Measurements from ENCODE around the gene ZIC5. TPM values are rescaled to one million over a fixed set of nuclear protein-coding genes. Genes with fewer than 3 reads are reported as not detected.
A peak's percentile ranks its signal among the peaks of the same experiment; 100 is the strongest.
"Not testable (repeated sequence)": the region's sequence is repeated elsewhere in the genome, so short reads cannot be mapped to it uniquely, and the experiment has no call there.

The ZIC5 gene
- total RNA-seq, 2 experiments from 2014 or later: not detected

DNA sequence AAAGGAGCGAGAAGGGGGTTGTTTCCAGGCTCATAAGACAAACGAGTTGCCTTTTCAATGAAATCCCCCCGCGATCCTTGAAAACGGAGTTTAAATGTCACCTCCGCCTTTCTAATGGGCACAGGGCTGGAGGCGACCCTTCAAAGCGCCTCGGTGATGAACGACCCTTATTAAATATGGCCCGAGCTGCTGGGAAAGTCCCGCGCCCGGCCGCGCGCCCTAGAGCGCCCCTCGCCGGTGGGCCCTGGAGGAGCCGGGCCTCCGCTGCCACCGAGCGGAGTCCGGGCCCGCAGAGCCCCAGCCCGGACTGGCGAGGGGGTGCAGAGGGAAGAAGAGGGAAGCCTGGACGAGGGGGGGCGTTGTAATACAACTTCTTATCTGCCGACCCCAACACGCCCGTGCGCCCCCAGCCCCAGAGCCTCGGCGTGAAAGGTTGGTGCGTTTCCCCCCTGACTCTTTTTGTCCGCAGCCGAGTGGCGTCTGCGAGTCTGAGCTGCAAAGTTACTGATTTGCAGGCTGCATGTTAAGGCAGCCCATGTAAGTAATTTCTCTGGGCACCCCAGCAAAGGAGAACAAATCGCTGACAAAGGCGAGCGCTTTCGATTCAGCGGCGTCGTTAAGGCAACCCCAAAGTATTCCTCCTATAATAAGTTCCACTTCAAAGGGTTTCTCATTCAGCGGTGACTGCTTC is 11.9 kb downstream of the ZIC5 start:
- no peaks in the 10 kb centered on the region for H3K36me3 Mint-ChIP-seq (ENCODE audit: low read depth)
- peaks cover 83% of the 10 kb centered on the region for H3K27me3 Mint-ChIP-seq
- POLR2A ChIA-PET: interaction anchor here (1.0 kb wide), 1 partner anchor 30 kb away, joined by 3 read pairs; no protein-coding TSS in a partner anchor
- CTCF ChIA-PET: no interaction called here
- H3K4me3 Mint-ChIP-seq: no peak overlapping the region
- no peaks in the 10 kb centered on the region for H3K9me3 Mint-ChIP-seq
- no peak overlapping the region for H3K27ac Mint-ChIP-seq
- H3K4me1 Mint-ChIP-seq: peaks cover 11% of the 10 kb centered on the region
- no peak for DNase-seq

DNA sequence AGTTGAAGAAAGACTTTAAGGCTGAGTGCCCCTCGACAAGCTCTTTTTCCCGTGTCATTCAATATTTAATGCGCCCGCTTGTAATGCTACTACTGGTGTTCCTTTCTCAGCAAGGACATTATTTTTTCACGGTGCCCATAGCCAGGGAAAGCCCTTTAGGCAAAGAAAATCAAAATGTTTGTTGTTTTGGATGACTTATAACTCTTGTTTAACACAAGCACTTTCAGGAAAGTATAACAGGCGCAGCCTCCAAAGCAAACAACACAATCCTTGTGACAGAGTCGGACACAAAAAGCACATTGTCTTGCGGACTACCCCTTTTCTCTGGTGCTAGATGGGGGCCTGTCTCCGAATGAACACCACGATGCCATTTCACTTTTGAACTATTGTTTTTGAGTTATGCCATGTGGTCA is 12.4 kb downstream of the ZIC5 start:
- Mint-ChIP-seq H3K4me3 (no peak overlapping the region), H3K27ac (no peak overlapping the region), H3K9me3 (no peaks in the 10 kb centered on the region), H3K36me3 (ENCODE audit: low read depth) (no peaks in the 10 kb centered on the region), H3K4me1 (peaks cover 11% of the 10 kb centered on the region), H3K27me3 (peaks cover 88% of the 10 kb centered on the region)
- POLR2A ChIA-PET: no interaction called here
- no peak for DNase-seq
- CTCF ChIA-PET: no interaction called here

DNA sequence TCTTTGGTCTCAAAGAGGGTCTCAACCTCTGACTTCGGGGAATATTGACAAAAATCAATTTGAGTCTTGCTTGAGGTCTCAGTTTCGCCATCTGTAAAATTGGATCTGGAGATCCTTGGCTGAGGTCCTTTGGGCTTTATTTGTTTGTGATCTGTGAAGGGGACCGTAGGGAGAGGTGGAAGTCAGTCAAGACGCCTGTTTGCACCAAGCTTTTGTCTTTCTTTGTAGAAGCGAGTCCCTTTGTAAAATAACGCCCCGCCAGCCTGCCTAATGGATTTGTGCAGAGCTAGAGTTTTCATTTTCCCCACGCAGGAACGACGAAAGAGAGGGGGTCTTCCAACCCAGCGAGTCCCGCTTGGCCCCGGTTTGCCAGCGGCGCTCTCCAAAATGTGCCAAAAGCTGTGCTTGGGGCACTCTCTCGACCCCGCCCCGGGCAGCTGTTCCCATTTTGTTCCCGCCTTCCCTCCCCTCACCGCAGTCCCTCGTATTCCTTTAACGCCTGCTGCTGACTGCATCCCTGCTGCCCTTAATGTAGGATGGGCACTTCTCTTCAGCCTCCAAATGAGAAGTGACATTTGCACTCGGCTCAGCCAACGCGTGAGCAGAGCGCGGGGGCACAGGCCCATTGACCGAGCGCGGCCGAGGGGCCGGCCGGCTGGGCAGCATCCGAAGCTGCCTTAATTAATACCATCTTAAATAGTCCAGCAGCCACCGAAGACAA is 13.0 kb downstream of the ZIC5 start:
- POLR2A ChIA-PET: no interaction called here
- CTCF ChIA-PET: no interaction called here
- Mint-ChIP-seq H3K9me3 (no peaks in the 10 kb centered on the region), H3K4me3 (no peak overlapping the region), H3K36me3 (ENCODE audit: low read depth) (no peaks in the 10 kb centered on the region), H3K27ac (no peak overlapping the region), H3K4me1 (peaks cover 11% of the 10 kb centered on the region), H3K27me3 (peaks cover 88% of the 10 kb centered on the region)
- DNase-seq: no peak

DNA sequence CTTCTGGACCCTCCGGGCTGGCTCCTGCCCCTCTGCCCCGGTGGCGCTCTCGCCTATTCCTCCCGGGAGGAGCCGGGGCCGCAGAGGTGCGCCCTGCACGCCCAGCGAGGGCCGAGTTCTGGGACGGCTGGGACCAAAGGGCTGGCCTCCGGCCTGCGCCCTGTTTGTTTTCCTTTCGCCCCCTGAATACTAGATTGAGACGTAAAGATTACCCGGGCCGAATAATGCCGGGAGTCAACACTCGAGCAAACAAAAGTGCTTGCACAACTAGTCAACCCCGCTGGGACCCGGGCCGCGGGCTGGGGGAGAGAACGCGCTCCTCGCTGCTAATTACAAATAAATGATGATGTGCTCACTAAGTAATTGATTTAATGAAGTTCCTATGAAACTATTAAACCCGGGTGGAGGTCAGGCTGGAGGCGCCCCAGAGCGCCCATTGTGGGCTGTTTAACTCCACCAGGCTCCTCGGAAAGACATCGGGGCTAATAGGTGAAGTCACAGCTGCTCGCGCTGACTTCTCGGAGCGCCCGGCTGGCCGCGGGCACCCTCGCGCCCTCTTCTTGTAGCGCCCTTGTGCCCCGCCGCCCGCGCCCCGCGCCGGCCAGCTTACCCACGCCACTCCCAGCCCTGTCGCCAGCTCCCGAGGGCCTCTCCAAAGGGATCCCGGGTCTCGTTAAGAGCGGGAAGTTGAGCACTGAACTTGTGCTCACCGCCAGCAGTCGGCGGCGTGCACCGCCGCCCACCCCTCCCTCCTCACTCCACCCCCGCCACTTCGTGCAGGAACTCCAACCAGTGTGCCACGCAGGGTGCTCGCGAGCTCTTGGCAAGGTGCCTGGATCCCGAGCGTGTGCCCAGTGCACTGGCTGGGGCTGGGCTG is 14.9 kb downstream of the ZIC5 start:
- peak overlapping the region; percentile 13 for H3K4me3 Mint-ChIP-seq
- H3K4me1 Mint-ChIP-seq: peaks cover 11% of the 10 kb centered on the region
- ChIA-PET CTCF (interaction anchor here (1.5 kb wide), 1 partner anchor 300 kb away, joined by 6 read pairs; no protein-coding TSS in a partner anchor), POLR2A (interaction anchor here (1.4 kb wide), 1 partner anchor 18 kb away, joined by 4 read pairs; no protein-coding TSS in a partner anchor)
- no peaks in the 10 kb centered on the region for H3K36me3 Mint-ChIP-seq (ENCODE audit: low read depth)
- no peaks in the 10 kb centered on the region for H3K9me3 Mint-ChIP-seq
- no peak for DNase-seq
- no peak overlapping the region for H3K27ac Mint-ChIP-seq
- H3K27me3 Mint-ChIP-seq: peaks cover 91% of the 10 kb centered on the region

DNA sequence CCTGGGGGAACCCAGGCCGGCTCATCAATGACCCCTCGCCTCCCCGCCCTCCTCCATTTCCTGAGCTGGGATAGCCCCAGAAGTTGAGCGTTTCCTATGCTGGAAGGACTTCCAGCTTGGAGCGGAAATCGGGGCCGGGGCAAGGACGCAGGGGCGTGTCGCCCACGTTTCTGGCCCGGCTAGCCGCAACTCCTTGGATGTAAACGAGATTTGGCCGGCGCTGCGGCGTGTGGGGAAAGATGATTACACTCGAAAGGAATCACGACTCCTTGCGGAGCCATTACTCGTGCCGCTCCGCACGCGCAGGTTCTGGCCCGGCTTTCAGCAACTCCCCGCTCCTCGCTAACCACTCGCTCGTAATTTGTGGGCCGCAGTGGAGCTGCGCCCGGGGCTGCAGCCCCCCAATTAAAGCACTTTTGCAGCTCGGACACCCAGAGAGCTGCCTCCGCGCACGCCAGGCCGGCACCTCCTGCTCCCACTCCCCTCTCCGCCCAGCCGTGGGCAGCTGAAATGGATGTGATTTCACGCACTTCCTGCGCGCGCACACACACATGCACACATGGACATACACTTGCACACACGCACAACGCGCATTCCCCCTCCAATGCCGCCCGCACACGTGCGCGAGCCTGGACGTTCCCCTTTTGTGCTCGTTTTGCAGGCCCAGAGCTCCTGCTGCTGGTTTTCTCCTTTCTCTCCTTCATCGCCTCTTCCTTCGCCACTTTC is 15.7 kb downstream of the ZIC5 start:
- H3K4me1 Mint-ChIP-seq: peaks cover 11% of the 10 kb centered on the region
- no peak overlapping the region for H3K4me3 Mint-ChIP-seq
- H3K27ac Mint-ChIP-seq: no peak overlapping the region
- peaks cover 90% of the 10 kb centered on the region for H3K27me3 Mint-ChIP-seq
- ChIA-PET CTCF (interaction anchor here (1.5 kb wide), 1 partner anchor 299 kb away, joined by 6 read pairs; no protein-coding TSS in a partner anchor), POLR2A (interaction anchor here (1.4 kb wide), 1 partner anchor 19 kb away, joined by 4 read pairs; no protein-coding TSS in a partner anchor)
- no peak for DNase-seq
- H3K36me3 Mint-ChIP-seq (ENCODE audit: low read depth): no peaks in the 10 kb centered on the region
- H3K9me3 Mint-ChIP-seq: no peaks in the 10 kb centered on the region

DNA sequence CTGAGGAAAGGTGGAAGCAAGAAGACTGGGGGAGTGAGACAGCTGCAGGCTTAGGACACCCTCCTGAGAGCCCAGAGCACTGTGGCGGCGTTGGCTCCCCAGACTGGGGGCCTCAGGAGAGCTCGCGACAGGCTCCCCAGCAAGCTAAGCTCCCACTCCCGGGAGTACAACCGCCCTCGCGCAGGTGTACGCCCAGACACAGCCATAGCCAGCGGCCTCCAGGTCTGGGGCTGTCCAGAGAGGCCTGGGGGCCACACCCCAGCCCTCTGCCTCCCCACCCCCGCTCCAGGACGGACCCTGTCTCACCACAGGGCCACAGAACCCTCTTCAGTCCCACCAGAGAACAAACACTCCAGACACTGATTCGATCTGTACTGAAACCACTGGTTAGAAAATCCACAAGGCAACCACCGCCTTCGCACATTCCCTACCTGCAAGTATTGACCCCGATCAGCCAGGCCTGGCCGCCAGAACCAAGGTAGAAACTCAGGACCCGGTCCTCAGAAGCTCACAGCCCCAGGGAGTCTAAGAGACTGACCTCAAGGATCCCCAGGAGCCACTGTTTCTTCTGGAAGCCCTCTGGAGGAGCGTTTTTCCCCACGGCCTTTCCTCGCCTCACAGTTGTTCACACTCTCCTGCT is 16.3 kb downstream of the ZIC5 start:
- DNase-seq: no peak
- H3K4me1 Mint-ChIP-seq: peaks cover 11% of the 10 kb centered on the region
- ChIA-PET CTCF (no interaction called here), POLR2A (interaction anchor here (1.4 kb wide), 1 partner anchor 20 kb away, joined by 4 read pairs; no protein-coding TSS in a partner anchor)
- H3K36me3 Mint-ChIP-seq (ENCODE audit: low read depth): no peaks in the 10 kb centered on the region
- H3K27ac Mint-ChIP-seq: no peak overlapping the region
- peaks cover 90% of the 10 kb centered on the region for H3K27me3 Mint-ChIP-seq
- no peaks in the 10 kb centered on the region for H3K9me3 Mint-ChIP-seq
- H3K4me3 Mint-ChIP-seq: no peak overlapping the region

DNA sequence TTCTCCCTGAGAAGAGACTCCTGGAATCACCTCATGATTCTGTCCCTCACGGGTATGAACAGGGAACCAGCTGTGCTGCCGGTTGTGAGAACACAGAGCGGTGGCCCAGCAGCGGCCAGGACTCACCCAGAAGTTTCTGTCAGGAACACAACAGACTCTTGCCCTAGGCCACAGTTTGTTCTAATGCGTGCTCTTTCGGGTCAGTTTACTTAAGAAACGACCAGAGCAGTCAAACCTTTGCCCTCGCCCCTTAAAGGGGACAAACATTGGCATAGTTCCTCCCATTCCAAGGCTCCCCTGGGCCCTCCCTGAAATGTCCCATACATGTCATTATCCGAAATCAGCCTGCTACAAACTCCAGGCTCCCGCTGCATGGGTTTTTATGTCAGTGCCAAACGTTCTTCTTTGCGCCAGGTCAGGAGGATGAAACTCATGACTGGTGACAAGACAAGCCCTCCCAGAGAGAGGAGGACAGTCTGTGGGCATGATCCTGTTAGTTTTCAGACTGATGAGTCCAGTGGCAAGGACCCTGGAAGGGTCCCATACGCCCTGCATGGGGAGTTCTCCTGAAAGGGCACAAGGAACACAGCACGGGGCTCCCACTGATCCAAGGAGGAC is 18.3 kb downstream of the ZIC5 start:
- no peak overlapping the region for H3K27ac Mint-ChIP-seq
- no peaks in the 10 kb centered on the region for H3K9me3 Mint-ChIP-seq
- H3K27me3 Mint-ChIP-seq: peaks cover 88% of the 10 kb centered on the region
- ChIA-PET POLR2A (interaction anchor here (0.7 to 0.9 kb wide), 2 partner anchors 28 to 258 kb away, joined by 3 read pairs; partner anchors contain the start of gene ZIC2), CTCF (no interaction called here)
- peaks cover 7% of the 10 kb centered on the region for H3K4me1 Mint-ChIP-seq
- no peak overlapping the region for H3K4me3 Mint-ChIP-seq
- H3K36me3 Mint-ChIP-seq (ENCODE audit: low read depth): no peaks in the 10 kb centered on the region
- DNase-seq: no peak

DNA sequence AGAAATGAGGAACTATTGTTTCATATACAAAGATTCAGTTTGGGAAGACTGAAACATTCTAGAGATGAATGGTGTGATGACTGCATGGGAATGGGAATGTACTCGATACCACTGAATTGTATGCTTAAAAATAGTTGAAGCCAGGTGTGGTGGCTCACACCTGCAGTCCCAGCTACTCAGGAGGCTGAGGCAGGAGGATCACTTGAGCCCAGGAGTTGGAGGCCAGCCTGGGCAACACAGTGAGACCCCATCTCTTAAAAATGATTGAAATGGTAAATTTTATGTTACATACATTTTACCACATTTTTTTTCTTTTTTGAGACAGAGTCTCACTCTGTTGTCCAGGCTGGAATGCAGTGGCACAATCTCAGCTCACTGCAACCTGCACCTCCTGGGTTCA is 19.9 kb downstream of the ZIC5 start:
- H3K27ac Mint-ChIP-seq; H3K4me3 Mint-ChIP-seq; H3K9me3 Mint-ChIP-seq; POLR2A ChIA-PET; DNase-seq; H3K4me1 Mint-ChIP-seq; H3K36me3 Mint-ChIP-seq (ENCODE audit: low read depth): not testable (repeated sequence)
- H3K27me3 Mint-ChIP-seq: peaks cover 84% of the 10 kb centered on the region
- CTCF ChIA-PET: interaction anchor here (0.6 kb wide), 1 partner anchor 308 kb away, joined by 4 read pairs; no protein-coding TSS in a partner anchor

DNA sequence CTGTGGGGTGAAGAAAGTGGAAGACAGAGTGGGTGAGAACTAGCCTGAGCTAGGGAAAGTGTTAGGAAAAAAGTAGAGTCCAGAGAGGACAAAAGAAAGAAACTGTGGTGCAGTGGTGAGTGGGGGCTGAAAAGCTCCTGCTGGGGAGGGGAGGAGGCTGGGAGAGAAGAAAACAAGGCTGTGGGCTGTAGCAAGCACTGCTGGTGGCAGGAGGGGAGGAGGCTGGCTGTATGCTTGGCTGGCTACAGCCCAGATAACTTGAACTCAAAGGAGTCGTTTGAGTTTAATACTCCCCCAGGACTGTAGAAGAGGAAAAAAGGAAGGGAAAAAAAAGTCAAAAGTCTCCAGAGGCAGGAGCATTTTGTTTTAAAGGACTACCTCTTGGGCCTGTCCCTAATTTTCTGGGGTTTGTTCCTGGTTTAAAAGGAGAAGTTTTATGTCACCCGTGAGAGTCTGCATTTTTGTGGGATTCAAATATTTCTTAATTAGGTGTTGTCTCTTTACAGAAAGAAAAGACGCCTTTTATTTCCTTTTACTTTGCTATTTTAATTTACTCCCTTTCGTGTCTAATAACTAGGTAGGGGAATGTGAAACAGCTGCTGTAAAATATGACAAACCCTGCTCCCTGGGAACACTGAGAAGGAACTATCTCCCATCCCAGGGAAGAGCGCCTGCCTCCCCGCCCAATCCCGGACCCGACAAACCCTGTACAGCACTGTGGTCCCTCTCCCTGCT is 21.7 kb downstream of the ZIC5 start:
- H3K4me3 Mint-ChIP-seq: no peak overlapping the region
- no peaks in the 10 kb centered on the region for H3K4me1 Mint-ChIP-seq
- ChIA-PET POLR2A (no interaction called here), CTCF (interaction anchor here (0.6 kb wide), 1 partner anchor 309 kb away, joined by 3 read pairs; no protein-coding TSS in a partner anchor)
- H3K27me3 Mint-ChIP-seq: peaks cover 75% of the 10 kb centered on the region
- no peaks in the 10 kb centered on the region for H3K9me3 Mint-ChIP-seq
- no peaks in the 10 kb centered on the region for H3K36me3 Mint-ChIP-seq (ENCODE audit: low read depth)
- DNase-seq: no peak
- no peak overlapping the region for H3K27ac Mint-ChIP-seq

DNA sequence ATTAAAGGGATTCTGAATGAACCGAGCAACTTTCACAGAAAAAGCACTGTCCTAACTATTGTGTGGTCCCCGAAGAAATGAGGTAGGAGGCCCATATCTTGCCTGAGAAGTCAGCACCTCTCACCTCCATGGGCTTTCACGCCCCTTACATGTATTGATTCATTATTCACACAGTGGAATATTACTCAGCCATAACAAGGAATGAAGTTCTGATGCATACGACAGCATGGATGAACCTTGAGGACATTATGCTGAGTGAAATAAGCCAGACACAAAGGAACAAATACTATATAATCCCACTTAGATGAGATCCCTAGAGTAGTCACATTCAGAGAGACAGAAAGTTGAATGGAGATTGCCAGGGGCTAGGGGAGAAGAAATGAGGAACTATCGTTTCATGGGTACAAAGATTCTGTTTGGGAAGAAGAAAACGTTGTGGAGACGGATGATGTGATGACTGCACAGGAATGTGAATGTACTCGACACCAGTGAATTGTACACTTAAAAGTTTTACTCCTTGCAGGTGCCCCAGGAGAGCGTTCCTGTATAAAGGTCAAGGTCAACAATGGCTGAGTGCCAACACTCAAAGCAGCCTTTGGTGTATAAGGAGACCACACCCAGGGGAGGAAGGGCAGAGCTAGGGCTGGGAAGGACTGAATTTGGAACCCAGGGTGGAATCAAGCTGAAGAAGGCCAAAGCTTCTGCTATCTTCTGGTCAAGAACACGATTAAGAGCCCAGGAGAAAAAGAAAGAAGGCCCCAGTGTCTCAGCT is 22.5 kb downstream of the ZIC5 start:
- POLR2A ChIA-PET: no interaction called here
- no peaks in the 10 kb centered on the region for H3K9me3 Mint-ChIP-seq
- CTCF ChIA-PET: interaction anchor here (0.6 kb wide), 1 partner anchor 310 kb away, joined by 3 read pairs; no protein-coding TSS in a partner anchor
- H3K4me3 Mint-ChIP-seq: no peak overlapping the region
- no peaks in the 10 kb centered on the region for H3K36me3 Mint-ChIP-seq (ENCODE audit: low read depth)
- H3K27ac Mint-ChIP-seq: no peak overlapping the region
- H3K4me1 Mint-ChIP-seq: no peaks in the 10 kb centered on the region
- peaks cover 71% of the 10 kb centered on the region for H3K27me3 Mint-ChIP-seq
- DNase-seq: no peak

DNA sequence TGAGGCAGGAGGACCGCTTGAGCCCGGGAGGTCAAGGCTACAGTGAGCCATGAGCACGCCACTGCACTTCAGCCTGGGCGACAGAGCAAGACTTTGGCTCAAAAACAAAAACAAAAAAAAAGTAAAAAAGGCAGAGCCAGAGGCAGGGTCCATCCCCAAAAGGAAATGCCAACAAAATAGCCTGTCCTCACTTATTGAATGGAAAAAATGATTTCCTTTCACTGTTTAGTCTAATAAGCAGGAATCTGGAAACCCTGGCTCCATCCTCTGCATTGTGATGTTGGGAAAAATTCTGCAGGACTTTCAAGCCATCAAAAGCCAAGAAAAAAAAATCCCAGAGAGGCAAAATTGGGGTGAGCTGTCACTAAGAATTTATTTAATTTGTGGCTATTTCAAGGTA is 23.2 kb downstream of the ZIC5 start:
- Mint-ChIP-seq H3K27me3 (peaks cover 68% of the 10 kb centered on the region), H3K4me3 (no peak overlapping the region), H3K27ac (no peak overlapping the region), H3K4me1 (no peaks in the 10 kb centered on the region), H3K9me3 (no peaks in the 10 kb centered on the region), H3K36me3 (ENCODE audit: low read depth) (no peaks in the 10 kb centered on the region)
- POLR2A ChIA-PET: no interaction called here
- DNase-seq: no peak
- CTCF ChIA-PET: no interaction called here
